HG03039 (cell line): ENCODE results near the gene PLEKHA4.
"Not testable (repeated sequence)": the region's sequence is repeated elsewhere in the genome, so short reads cannot be mapped to it uniquely, and the experiment has no call there.

ENCODE experiments used
- ATAC-seq: cut with Tn5 transposase; IDR thresholded peaks from one replicate; pipeline ENCODE4 v1.9.1; 2021; ENCODE audit warnings: mild to moderate bottlenecking, moderate library complexity; ENCODE audit not compliant: unreplicated experiment

Gene PLEKHA4

GRCh38 chr19:48868114-48868886, at the start of gene PLEKHA4:
Gene PLEKHA4 (minus strand): TSS chr19:48868617. CDS start chr19:48867620, 997 bp downstream.
- ATAC-seq, result no peak

- no peak for ATAC-seq
Observed at GRCh38 chr19:48918071-48918470, 49.7 kb upstream of the PLEKHA4 start.

- no peak for ATAC-seq
Observed at GRCh38 chr19:48915757-48916156, 47.3 kb upstream of the PLEKHA4 start.

- ATAC-seq, result no peak
Observed at GRCh38 chr19:48914181-48914580, 45.8 kb upstream of the PLEKHA4 start.

GRCh38 chr19:48913114-48913889, 44.9 kb upstream of the PLEKHA4 start:
- no peak for ATAC-seq

GRCh38 chr19:48910803-48911202, 42.4 kb upstream of the PLEKHA4 start:
- no peak for ATAC-seq

DNA sequence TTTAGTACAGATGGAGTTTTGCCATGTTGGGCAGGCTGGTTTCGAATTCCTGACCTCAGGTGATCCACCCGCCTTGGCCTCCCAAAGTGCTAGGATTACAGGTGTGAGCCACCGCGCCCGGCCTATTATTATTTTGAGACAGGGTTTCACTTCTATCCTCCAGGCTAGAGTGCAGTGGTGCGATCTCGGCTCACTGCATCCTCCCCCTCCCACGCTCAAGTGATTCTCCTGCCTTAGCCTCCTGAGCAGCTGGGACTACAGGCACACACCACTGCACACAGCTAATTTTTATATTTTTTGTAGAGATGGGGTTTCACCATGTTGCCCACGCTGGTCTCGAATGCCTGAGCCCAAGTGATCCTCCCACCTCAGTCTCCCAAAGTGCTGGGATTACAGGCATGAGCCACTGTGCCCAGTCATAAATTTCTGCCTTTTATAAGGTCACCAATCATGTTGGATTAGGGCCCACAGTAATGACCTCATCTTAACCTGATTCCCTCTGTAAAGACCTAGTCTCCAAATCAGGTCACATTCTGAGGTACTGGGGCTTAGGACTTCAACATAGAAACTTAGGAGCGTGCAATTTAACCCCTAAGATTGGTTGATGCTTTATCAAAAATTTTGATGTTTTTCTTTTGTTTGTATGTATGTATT, 41.1 kb upstream of the PLEKHA4 start:
- not testable (repeated sequence) for ATAC-seq

DNA sequence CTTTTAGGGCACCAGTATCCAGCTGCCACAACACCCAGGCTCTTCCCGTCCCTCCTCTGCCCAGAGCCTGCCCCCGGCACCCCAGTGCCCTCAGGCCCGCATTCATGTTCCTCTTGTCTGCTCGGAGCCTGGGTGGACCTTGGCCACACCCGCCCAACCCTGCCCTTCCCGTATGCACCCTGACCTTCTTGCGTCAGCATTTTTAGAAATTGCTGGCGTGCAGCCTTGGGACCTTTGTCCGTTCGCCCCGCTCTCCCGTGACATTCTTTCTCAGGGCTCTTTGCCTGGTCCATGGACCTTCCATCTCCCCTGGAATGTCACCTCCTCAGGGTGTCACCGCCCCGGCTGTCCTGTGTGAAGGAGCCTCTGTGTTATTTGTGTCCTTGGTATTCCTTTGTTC, 39.3 kb upstream of the PLEKHA4 start:
- no peak for ATAC-seq

DNA sequence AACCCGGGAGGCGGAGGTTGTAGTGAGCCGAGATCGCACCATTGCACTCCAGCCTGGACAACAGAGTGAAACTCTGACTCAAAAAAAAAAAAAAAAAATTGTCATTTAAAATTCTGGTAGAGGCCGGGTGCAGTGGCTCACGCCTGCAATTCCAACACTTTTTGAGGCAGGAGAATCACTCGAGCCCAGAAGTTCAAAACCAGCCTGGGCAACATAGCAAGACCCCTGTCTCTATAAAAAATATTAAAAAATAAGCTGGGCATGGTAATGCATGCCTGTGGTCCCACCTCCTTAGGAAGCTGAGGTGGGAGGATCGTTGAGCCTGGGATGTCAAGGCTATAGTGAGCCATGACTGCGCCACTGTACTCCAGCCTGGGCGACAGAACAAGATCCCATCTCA, 37.9 kb upstream of the PLEKHA4 start:
- ATAC-seq, result no peak

GRCh38 chr19:48905664-48906063, 37.2 kb upstream of the PLEKHA4 start:
- no peak for ATAC-seq

DNA sequence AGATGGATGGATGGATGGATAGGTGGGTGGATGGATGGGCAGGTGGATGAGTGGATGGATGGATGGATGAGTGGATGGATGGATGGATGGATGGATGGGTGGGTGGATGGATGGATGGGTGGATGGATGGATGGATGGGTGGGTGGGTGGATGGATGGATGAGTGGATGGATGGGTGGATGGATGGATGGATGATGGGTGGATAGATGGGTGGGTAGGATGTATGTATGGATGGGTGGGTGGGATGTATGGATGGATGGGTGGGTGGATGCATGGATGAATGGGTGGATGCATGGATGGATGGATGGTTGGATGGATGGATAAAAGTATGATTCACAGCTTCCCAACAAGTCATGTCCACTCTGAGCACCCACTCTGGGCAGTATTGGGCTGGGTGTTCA, 35.4 kb upstream of the PLEKHA4 start:
- ATAC-seq, result not testable (repeated sequence)

DNA sequence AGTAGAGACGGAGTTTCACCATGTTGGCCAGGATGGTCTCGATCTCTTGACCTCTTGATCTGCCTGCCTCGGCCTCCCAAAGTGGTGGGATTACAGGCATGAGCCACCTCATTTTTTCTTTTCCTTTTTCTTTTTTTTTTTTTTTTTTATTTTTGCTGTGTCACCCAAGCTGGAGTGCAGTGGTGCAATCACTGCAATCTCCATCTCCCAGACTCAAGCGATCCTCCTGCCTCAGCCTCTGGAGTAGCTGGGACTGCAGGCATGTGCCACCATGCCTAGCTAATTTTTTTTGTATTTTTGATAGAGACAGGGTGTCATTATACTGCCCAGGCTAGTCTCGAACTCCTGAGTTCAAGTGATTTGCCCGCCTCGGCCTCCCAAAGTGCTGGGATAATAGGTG, 33.9 kb upstream of the PLEKHA4 start:
- not testable (repeated sequence) for ATAC-seq

GRCh38 chr19:48900477-48901406, 32.3 kb upstream of the PLEKHA4 start:
- ATAC-seq, result no peak

DNA sequence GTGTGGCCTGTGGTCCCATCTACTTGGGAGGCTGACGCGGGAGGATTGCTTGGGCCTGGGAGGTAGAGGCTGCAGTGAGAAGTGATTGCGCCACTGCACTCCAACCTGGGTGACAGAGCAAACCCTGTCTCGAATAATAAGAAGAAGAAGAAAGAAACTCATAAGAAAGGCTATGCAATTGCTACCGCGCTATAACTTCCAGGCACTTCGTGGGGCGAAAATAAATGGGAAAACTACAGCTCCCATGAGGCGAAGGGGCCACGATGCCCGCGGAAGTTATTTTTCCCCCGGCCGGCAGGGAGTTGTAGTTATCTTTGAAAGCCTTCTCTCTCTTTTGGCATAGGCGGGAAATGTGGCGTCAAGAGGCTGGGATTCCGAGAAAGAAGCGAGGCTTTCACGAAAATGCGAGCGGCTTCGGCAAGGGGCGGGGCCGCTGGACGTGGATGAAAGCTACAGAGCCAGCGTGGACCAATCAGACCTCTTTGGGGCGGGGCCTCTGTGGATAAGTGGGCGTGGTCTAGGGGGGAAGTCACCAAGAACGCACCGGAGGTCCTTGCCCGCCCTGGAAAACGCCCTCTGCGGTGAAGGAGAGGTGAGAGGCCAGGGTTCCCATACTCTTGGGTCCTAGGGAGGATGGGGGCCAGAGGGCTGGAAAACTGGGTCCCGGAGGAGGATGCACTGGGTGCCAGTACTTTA, 31.5 kb upstream of the PLEKHA4 start, which contains the start of gene NUCB1:
Gene NUCB1, plus strand, starts transcription at position 532 of the 696 bp plus-strand sequence. CDS start 485 bp downstream, outside the sequence.
- ATAC-seq, result peak; percentile 61

- ATAC-seq, result not testable (repeated sequence)
Observed at GRCh38 chr19:48899386-48899749, 31.0 kb upstream of the PLEKHA4 start.

GRCh38 chr19:48897181-48897580, 28.8 kb upstream of the PLEKHA4 start:
- no peak for ATAC-seq

GRCh38 chr19:48896191-48896720, 27.8 kb upstream of the PLEKHA4 start:
- no peak for ATAC-seq

GRCh38 chr19:48895226-48895625, 26.8 kb upstream of the PLEKHA4 start:
- ATAC-seq, result no peak

DNA sequence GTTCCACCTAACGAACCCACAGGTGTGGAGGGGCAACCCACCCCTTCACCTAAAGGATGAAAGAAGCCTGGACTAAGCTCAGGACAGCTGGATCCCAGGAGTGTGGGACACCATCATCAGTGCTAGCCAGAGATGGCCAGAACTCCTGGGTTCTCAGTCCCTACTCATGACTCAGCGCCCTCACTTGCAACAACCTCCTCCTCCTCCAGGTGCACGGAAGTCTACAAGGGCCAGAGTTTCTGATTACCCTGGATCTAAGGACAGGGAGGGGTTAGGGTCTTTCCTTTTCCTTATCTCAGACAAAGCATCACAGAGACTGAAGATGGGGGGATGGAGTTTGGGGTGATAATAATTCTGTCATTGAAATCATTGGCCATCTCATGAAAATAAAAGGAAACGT, 22.1 kb upstream of the PLEKHA4 start:
- no peak for ATAC-seq

- not testable (repeated sequence) for ATAC-seq
Observed at GRCh38 chr19:48889496-48889895, 21.1 kb upstream of the PLEKHA4 start.
